ENCODE data around the gene SKP2. TPM values are rescaled to one million over a fixed set of nuclear protein-coding genes. Genes with fewer than 3 reads are reported as not detected.
A peak's percentile ranks its signal among the peaks of the same experiment; 100 is the strongest.
"Not testable (repeated sequence)": the region's sequence is repeated elsewhere in the genome, so short reads cannot be mapped to it uniquely, and the experiment has no call there.

The SKP2 gene
- 16.8 TPM for total RNA-seq

DNA sequence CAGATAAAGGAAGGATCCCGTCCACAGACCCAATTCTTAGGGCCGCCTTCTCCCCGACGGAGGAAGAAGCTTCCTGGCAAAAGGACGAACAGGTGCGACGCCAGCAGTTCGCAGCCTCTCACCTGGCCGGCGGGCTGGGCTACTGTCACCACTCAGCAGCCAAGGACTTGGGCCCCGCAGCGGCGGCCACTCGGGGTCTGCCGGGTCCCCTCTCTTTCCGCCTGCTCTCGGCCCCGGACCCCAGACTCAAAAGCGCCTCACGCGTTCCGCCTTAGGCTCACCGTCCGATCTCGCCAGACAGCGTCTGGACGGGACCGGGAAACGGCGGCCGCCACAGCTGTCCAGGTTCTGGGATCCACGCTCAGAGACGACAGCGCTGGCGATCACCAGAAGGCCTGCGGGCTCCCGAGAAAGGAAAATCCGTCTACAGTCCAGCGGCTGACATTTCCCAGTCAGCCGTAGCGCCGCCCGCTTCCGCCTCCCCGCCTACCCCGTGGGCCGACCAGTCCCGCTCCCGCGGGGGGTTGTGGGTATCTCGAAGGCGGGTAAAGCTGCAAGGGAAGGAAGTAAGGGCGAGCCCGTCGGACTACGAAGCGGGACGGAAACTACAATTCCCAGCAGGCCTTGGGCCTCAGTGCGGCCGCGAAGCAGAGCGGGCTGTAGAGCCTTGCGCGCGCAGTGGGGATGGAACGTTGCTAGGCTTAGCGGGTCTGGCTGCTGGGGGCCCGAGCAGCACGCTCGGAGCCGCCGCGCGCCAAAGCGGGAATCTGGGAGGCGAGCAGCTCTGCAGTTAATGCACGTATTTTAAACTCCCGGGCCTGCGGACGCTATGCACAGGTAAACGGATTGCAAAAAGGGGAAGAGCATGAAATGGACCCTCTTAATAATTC, at the start of gene SKP2, which contains the start of gene LMBRD2:
Gene SKP2, plus strand, starts transcription at position 678 of the 890 bp plus-strand sequence. Its CDS starts 152 bp downstream, at position 830.
Gene LMBRD2, minus strand, starts transcription at position 454 of the 890 bp plus-strand sequence. CDS start 8,538 bp downstream, outside the sequence.
- peak; percentile 98 for DNase-seq (ENCODE audit: low spot score)

DNA sequence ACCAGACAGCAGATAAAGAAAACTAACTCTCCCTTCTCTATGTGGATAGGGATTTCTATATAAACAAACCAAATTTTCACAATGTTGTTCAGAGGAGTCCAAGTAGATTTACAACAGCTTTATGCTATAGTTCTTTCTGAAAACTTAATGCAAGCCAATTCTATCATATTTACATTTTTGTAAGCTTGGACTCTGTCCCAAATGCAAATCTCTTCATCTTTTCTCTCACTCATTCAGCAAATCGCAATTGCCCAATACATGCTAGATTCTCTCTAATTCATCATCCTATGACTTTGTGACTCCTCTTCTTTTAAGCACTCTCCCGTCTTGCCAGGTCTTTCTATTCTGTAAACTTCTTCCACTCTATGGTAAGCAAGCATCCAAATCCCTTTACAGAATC, 46.1 kb upstream of the SKP2 start:
- DNase-seq (ENCODE audit: low spot score), result no peak

DNA sequence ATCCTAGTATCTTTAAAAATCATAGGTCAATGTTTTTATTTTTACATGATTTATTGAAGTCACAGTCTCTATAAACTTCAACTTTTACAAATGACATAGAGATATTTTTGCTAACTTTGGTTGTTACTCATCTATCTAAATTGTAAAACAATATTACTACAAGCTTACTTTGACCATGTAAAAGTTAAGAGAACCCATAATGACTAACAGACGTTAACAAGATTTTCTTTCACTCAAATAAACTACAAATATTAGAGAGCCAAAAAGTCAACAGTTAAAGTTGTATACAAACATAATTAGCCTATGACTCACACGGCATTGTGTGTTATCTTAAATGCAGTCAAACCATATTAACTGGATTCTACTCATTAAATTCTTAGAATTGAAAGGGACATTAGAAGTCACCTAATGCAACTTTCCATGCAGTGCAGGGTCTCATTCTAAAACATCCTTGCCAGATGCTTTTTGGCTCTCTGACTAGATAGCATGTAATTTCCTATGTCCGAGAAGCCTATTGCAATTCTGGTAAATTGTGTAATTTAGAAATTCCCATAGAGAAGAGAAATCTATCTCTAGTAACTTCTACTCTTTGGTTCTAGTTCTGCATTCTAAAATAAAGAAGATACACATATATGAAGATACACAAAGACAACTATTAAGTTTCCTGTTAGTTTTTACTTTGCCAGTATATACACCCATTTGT, 43.0 kb upstream of the SKP2 start:
- DNase-seq (ENCODE audit: low spot score), result no peak

DNA sequence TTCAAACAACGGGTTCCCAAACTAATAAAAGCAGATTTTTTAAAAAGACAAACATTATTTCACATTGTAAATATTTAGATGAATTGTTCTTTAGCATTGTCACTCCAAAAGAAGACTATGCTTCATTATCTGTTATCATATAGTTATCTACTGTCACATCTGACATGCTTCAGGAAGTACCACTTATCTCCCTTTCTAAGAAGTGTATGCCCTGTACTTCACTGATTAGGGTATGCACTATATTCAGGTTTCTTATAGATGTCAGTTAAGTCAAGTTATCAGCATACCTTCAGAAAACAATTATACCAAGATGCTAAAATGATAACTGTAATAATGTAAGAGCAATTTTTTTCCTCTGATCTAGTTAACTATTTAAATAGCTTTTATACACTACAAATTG, 40.7 kb upstream of the SKP2 start:
- DNase-seq (ENCODE audit: low spot score), result no peak

DNA sequence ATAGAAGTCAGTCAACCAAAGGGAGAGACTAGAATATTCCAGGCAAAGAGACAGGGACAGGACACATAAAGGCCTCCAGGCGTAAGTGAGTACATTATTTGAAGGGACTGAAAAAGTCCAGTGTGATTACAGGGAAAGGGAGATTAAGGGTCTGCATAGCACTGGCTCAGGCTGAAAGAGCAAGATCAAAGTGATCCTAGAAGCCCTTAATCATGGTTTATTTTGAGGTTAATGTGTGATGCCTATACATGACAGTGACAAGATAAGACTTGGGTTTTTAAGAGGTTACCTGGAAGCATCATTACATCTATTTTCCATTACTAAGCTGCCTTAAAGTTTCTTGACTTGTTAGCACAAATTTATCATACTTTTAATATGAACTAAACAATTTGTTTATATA, 26.0 kb upstream of the SKP2 start:
- no peak for DNase-seq (ENCODE audit: low spot score)

DNA sequence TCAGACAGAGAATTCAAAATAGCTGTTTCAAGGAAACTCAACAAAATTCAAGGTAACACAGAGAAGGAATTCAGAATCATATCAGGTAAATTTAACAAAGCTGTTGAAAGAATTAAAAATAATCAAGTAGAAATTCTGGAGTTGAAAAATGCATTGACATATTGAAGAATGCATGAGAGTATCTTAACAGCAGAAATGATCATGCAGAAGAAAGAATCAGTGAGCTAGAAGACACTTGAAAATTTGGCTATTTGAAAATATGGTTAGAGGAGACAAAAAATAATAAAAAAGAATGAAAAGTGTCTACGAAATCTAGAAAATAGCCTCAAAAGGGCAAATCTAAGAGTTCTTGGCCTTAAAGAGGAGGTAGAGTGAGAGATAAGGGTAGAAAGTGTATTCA, 23.1 kb upstream of the SKP2 start:
- no peak for DNase-seq (ENCODE audit: low spot score)

DNA sequence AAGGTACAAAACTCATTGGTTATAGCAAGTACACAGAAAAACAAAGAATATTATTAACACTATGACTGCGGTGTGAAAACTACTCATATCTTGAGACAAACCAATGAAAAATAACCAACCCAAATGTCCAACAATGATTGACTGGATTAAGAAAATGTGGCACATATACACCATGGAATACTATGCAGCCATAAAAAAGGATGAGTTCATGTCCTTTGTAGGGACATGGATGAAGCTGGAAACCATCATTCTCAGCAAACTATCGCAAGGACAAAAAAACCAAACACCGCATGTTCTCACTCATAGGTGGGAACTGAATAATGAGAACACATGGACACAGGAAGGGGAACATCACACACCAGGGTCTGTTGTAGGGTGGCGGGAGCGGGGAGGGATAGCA, 22.2 kb upstream of the SKP2 start:
- DNase-seq (ENCODE audit: low spot score), result not testable (repeated sequence)

DNA sequence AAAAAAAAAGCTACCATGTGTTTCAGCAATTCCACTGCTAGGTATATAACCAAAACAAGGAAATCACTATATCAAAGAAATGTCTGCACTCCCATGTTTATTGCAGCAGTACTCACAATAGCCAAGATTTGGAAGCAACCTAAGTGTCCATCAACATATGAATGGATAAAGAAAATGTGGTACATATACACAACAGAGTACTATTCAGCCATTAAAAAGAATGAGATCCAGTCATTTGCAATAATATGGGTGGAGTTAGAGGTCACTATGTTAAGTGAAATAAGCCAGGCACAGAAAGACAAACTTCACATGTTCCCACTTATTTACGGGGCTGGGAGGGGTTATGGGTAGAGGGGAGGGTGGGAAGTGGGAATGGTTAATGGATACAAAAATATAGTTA, 18.9 kb upstream of the SKP2 start:
- DNase-seq (ENCODE audit: low spot score), result not testable (repeated sequence)

DNA sequence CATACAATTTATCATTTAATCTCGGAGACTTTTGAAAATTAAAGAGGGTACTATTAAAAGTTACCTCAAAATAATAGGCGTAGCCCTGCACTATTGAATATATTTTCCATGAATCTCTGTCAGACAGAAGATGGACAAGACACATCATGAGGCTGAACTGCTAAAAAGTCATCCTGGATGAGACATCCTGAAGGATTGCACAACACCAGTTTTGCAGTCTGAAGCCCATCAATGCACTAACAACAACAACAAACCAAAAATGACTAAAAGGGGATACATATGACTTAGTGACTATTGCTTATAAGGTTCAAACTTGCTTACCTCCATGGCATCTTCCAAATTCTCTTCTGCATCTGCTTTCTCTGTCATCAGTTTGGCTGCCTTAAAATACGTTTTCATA, 15.9 kb upstream of the SKP2 start:
- DNase-seq (ENCODE audit: low spot score), result no peak

DNA sequence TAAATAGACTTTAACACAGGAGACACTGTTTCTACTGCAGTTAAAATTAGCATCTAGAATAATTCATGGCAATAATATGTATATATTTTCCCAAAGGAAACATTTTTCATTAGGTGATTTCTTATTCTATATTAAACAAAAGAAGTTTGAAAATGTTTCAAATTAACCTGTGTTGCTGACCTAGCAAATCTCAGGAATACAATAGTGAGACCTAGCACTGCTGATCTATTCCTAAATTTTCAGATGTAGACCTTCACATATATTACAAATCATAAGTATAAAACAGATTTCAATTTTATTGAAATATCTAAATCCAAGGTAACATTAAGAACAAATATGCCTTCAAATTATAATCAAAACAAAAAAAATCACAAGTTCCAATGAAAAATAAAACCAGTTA, 15.3 kb upstream of the SKP2 start:
- DNase-seq (ENCODE audit: low spot score), result no peak

DNA sequence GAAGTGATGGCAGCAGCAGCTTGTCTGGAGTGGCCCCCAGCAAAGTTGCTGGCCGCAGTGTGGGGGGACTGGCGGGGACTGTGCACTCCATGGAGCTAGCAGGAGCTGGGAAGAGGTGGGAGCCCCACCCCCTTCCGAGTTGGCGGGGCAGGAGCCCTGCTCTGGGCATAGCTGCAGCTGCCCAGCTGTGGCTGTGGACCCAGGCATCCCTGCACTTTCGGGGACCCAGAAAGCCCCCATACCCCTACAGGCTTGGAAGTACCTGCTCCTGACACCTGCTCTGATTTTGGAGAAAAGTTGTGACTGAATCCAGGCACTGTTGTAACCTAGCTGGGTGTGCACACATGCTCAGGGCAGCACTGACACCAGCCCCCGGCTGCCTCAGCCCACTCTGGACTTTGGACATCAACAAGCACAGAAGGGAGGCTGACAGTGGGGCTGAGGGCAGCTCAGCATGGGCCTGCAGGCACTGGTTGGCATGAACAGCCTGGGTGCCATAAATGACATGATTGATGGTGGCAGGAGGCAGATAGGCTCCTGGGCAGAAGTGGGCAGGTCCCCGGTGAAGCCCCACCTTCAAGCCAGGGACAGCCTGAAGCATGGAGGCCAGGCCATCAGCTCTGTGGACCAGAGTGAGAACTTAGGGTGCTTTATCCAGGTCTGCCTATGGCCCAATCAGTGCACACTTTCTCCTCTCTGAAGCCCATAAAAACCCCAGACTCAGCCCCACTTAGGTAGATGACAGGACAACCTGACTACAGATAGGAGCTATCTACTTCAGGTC, 12.8 kb upstream of the SKP2 start:
- no peak for DNase-seq (ENCODE audit: low spot score)

DNA sequence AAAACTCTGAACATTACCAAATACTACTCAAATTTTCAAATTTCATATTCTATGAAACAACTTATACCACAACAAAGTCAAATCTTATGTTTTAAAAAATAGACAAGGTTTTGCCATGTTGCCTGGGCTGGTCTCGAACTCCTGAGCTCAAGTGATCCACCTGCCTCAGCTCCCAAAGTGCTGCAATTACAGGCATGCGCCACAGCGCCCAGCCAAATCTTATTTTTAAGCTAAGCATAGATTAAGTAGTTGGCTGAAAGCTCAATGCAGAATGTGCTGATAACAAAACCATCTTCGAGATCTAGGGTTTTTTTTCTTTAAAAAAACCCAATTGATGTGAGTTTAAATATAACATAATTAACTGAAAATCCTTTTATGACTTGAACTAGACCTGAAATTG, 6.6 kb upstream of the SKP2 start:
- no peak for DNase-seq (ENCODE audit: low spot score)

DNA sequence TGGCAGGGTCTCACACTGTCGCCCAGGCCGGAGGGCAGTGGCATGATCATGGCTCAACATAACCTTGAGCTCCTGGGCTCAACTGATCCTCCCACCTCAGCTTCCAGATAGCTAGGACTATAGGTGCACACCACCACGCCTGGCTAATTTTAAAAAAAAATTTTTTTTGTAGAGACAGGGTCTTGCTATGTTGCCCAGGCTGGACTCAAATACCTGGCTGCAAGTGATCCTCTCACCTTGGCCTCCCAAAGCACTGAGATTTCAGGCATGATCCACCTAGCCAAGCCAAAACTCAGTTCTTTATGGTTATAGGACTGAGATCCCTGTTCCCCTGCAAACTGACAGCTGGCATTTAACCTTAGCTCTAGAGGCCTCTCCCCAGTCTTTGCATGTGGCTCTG, 5.5 kb upstream of the SKP2 start:
- no peak for DNase-seq (ENCODE audit: low spot score)

DNA sequence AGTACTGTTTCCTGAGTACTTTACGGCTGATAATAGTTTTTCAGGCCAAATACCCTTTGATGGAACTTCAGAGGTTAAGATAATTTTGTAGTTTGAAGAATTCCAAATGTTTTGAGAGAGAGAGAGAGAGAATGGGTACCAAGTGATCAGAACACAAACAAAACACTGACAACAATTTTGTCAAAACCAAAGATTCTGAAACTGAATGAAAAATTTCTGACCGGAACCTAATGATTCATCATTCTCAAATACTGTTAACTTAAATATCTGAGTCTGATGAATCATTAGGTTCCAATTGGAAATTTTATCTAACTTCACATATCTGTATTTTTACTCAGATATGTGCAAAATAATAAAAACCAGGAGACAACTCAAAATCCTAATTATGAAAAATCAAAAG, 4.2 kb upstream of the SKP2 start:
- DNase-seq (ENCODE audit: low spot score), result no peak

DNA sequence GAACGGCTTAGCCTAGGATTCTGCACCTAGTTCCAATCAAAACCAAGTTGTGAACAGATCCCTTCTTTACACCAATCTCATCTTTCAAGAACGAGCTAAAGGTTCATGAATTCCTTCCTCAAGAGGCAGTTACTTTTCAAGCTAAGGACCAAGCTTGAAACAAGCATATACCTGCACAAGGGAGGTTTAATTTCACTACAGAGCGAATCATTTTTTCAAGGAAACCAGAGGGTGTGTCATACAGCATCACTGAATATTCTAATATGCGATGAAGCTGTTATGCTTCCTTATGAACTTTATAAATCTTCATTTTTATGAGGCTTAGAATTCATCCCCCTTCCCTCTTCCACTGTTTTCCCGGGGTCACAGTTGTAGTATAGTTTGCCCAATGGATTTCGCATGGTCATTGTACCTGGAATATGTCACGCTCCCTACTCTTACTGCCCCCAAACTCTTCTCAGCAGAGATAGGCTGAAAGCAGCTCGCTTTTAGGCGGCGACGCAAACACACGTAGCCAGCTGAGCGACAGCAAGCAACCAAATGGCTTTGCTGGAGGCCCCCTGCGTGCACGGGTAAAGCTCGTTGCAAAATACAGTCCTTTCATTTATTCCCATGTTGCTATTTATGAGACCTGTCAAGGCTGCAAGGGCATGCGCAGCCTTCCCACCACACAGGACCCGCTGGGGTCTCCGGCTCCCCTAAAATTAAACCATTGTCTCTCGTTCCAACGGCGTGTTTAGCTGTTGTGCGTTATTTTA, 1.1 kb upstream of the SKP2 start:
- no peak for DNase-seq (ENCODE audit: low spot score)

DNA sequence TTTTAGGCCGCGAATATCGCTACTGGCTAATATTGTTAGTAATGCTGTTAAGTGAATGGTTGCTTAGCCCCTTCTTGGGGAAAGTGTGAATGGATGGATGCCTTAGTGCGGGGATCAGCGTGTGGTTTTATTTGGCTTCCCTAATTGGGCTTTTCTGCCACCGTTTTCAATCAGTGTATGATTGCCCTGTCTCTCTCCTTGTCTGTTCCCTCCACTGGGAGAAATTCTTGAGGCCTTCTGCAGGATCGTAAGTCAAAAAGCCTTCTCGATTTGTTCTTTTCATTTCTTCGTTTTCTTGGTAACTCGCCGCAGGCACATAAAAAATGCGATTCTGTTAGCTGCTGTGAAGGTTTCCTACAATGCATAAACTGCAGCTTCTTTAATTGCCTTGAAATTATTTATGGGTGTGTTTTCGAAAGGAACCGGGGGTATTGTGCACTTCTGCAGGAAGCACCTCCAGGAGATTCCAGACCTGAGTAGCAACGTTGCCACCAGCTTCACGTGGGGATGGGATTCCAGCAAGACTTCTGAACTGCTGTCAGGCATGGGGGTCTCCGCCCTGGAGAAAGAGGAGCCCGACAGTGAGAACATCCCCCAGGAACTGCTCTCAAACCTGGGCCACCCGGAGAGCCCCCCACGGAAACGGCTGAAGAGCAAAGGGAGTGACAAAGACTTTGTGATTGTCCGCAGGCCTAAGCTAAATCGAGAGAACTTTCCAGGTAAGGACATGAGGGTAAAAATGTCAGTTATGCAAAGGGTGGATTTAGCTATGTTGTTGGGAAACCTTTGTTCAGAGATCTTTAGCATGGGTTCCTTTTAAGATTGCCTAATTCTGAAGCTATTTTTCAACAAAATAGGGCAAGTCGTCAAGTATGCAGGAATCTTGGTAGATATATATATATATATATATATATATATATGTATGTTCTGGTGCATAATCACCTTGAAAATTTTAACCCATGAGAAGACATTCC, 700 bp downstream of the SKP2 start:
- no peak for DNase-seq (ENCODE audit: low spot score)

DNA sequence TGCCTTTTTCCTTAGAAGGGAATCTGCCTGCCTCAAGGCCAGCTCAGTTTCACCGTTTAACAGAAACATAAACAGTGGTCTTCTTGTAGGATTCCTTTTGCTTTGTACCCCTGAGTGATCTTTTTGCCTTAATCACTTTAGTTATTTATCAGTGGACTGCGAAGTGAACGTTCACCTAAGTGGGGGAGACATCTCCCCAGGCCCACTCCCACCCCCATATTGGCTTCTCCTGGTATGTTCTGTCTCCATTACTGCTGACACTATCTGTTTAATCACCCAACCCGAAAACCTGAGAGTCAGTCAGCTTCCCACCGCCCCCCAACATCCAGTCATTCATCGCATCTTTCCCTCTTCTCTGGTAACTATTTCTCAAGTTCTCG, 1.4 kb downstream of the SKP2 start:
- DNase-seq (ENCODE audit: low spot score), result no peak

DNA sequence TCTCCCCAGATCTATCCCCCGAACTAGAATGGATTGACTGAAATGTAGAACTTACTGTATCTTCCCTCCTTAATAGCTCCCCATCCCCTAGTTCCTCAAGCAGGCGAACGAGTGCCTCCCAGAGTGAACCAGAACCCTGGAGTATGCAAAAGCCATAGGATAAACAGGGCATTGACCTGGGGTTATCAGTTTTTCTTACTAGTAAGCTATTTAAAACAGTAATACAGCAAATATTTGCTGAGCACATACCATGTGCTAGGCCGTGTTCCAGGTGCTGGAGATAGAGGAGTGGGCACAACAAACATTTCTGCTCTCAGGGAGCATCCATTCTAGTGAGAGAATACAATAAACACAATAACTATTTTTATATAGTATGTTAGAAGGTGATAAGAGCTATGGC, 1.8 kb downstream of the SKP2 start:
- no peak for DNase-seq (ENCODE audit: low spot score)

DNA sequence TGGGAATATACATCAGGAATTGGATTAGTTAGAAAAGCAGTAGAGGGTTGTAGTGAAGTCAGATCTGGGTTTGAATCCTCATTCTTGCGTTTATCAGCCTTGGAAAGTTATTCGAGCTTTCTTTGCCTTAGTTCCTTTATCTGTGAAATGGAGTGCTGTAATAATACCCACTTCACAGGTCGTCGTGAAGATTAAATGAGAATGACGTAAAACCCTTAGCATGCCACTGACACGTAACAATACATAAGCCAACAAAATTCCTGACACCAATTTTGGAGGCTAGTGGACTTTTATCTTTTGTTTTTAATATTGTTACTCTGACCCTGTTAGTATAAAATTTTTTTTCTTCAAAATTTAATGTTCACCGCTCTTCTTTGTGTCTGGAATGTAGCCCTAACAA, 3.4 kb downstream of the SKP2 start:
- DNase-seq (ENCODE audit: low spot score), result no peak

DNA sequence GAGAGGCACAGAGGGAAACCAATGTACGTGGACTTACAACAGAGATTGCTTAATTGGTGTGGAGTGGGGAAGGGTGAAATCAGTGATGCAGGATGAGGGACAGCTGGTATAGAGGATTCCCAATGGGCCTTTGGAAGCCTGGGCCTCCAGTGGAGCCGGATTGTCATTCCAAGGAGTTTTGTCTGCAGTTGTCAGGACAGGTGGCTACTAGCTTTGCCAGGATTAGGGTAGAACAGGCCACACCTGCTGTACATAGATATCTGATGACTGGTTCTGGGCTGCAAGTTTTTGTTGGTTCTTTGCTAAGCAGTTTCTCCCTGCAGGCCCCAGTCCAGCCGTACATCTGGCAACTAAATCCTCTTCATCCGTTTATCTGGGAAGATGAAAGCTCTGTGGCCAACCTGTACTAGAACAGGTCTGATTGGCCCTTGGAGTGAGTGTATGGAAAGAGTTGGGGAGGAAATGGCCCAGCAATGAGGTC, 4.2 kb downstream of the SKP2 start:
- no peak for DNase-seq (ENCODE audit: low spot score)

Measured in mucosa of gallbladder (tissue), 1 donor.